HL-60 (cell line): ENCODE results near the gene SH3GL1.

ENCODE experiments used
- GABPA ChIP-seq: IDR thresholded peaks from 2 replicates; pipeline ENCODE4 v1.6.1; 2012; ENCODE audit warnings: low read depth
- POLR2AphosphoS5 ChIP-seq: IDR thresholded peaks from 2 replicates; pipeline ENCODE4 v1.6.1; 2012; ENCODE audit warnings: low read depth
- REST ChIP-seq: IDR thresholded peaks from 2 replicates; pipeline ENCODE4 v1.6.1; 2012; ENCODE audit warnings: low read depth; ENCODE audit not compliant: insufficient replicate concordance
- SPI1 ChIP-seq: IDR thresholded peaks from 2 replicates; pipeline ENCODE4 v1.6.1; 2012; ENCODE audit warnings: low read depth, mild to moderate bottlenecking, borderline replicate concordance
- TF ChIP-seq, protein P1 (sequence below): IDR thresholded peaks from one replicate; pipeline ENCODE4 v1.5.1; 2011; ENCODE audit warnings: low read length, control low read depth, inconsistent platforms; ENCODE audit not compliant: insufficient read depth

DNA sequence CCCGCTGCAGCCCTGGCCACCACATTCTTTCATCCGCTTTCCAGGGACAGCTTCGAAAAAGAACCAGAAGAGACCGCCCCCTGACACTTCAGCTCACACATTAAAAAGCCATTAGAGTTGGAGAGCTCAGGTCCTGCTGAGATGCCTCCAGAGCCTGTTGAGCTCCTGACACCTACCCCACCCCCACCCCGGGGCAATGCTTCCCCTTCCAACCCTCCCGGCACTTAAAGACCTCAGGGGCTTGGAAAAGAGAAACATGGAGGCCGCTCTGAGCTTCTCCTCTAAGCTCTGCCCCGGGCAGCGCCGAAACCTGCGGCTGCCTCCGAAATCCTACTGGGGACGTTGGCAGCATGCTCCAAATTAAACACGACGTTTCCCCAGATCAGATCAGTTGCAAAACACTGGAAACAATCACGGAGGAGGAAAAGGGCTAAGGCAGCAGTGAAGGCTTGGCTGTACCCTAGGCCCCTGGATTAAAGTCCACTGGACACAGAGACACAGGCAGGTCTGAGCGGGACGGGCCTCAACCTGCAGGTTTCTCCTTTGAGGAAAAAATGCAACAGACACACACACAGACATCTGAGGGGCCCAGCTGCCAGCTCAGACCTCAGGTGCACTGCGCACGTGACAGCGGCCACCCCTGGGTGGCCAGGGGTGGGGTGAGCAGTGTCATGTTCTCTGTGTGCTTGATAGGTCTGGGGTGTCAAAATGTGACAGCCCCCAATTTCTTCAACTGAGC lies 9.6 kb downstream of the SH3GL1 start:
- TF ChIP-seq, protein P1, sequence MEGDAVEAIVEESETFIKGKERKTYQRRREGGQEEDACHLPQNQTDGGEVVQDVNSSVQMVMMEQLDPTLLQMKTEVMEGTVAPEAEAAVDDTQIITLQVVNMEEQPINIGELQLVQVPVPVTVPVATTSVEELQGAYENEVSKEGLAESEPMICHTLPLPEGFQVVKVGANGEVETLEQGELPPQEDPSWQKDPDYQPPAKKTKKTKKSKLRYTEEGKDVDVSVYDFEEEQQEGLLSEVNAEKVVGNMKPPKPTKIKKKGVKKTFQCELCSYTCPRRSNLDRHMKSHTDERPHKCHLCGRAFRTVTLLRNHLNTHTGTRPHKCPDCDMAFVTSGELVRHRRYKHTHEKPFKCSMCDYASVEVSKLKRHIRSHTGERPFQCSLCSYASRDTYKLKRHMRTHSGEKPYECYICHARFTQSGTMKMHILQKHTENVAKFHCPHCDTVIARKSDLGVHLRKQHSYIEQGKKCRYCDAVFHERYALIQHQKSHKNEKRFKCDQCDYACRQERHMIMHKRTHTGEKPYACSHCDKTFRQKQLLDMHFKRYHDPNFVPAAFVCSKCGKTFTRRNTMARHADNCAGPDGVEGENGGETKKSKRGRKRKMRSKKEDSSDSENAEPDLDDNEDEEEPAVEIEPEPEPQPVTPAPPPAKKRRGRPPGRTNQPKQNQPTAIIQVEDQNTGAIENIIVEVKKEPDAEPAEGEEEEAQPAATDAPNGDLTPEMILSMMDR = no peak
- TF ChIP-seq POLR2AphosphoS5 = no peak
- TF ChIP-seq REST = no peak
- TF ChIP-seq GABPA = no peak
- TF ChIP-seq SPI1 = no peak
